HG02981 (cell line): ENCODE measurements around the gene RSBN1.
"Not testable (repeated sequence)": the region's sequence is repeated elsewhere in the genome, so short reads cannot be mapped to it uniquely, and the experiment has no call there.

Experiments used
- ATAC-seq: cut with Tn5 transposase; IDR thresholded peaks from one replicate; pipeline ENCODE4 v1.9.1; 2021; ENCODE audit warnings: mild to moderate bottlenecking, moderate library complexity; ENCODE audit not compliant: unreplicated experiment

RSBN1 gene

GRCh38 chr1:113783254-113784103 is 28.8 kb downstream of the RSBN1 start:
- peak; percentile 81 for ATAC-seq

GRCh38 chr1:113782406-113782805 is 29.9 kb downstream of the RSBN1 start:
- ATAC-seq: no peak

GRCh38 chr1:113780374-113781146 is 31.7 kb downstream of the RSBN1 start:
- ATAC-seq: peak; percentile 35

GRCh38 chr1:113779542-113779941 is 32.7 kb downstream of the RSBN1 start:
- no peak for ATAC-seq

GRCh38 chr1:113777561-113777960 is 34.7 kb downstream of the RSBN1 start:
- ATAC-seq: no peak

GRCh38 chr1:113770031-113770430 is 42.2 kb downstream of the RSBN1 start:
- no peak for ATAC-seq

- no peak for ATAC-seq
Measured at GRCh38 chr1:113769601-113769970, 42.7 kb downstream of the RSBN1 start.

- ATAC-seq: no peak
Measured at GRCh38 chr1:113768916-113769600, 43.2 kb downstream of the RSBN1 start.

GRCh38 chr1:113765306-113766230 is 46.7 kb downstream of the RSBN1 start:
- no peak for ATAC-seq

- no peak for ATAC-seq
Measured at GRCh38 chr1:113763661-113764060, 48.6 kb downstream of the RSBN1 start.

GRCh38 chr1:113761937-113762336 is 50.3 kb downstream of the RSBN1 start:
- no peak for ATAC-seq

- ATAC-seq: no peak
Measured at GRCh38 chr1:113760102-113761080, 51.9 kb downstream of the RSBN1 start.

GRCh38 chr1:113759333-113760101 is 52.8 kb downstream of the RSBN1 start, which contains the start of gene PHTF1:
Gene PHTF1, minus strand, starts transcription at chr1:113759486. Its CDS starts 783 bp downstream, at chr1:113758703.
- peak; percentile 83 for ATAC-seq

- ATAC-seq: peak; percentile 54
Measured at GRCh38 chr1:113758631-113759332, 53.5 kb downstream of the RSBN1 start.

GRCh38 chr1:113756461-113756860 is 55.8 kb downstream of the RSBN1 start:
- ATAC-seq: no peak

GRCh38 chr1:113753333-113753732 is 58.9 kb downstream of the RSBN1 start:
- ATAC-seq: not testable (repeated sequence)

GRCh38 chr1:113751516-113751915 is 60.8 kb downstream of the RSBN1 start:
- no peak for ATAC-seq

- ATAC-seq: no peak
Measured at GRCh38 chr1:113751114-113751513, 61.2 kb downstream of the RSBN1 start.
